MM.1S (cell line): ENCODE results near the gene ASB10.

Source experiments
- DNase-seq: peaks from one replicate; pipeline ENCODE4 v3.0.0-alpha.2; 2015
- H2AFZ ChIP-seq: fragments of 300-600 bp; sonication (generic); 2 replicates; pipeline ENCODE4 v1.6.0; 2016; ENCODE audit warnings: antibody characterized with exemption, low read length
- H3F3A ChIP-seq: fragments of 300-600 bp; sonication (generic); 2 replicates; pipeline ENCODE4 v1.6.1; 2016; ENCODE audit warnings: mild to moderate bottlenecking, antibody characterized with exemption, low read length, moderate library complexity, mixed read lengths; ENCODE audit not compliant: insufficient read depth
- H3K27ac ChIP-seq: fragments of 300-600 bp; sonication (generic); 2 replicates; pipeline ENCODE4 v1.5.1; 2016; ENCODE audit warnings: mild to moderate bottlenecking, low read length
- H3K27me3 ChIP-seq: fragments of 300-600 bp; sonication (generic); replicated peaks from 2 replicates; pipeline ENCODE4 v1.6.0; 2016; ENCODE audit warnings: low read length; ENCODE audit not compliant: insufficient read depth
- H3K36me3 ChIP-seq: fragments of 300-600 bp; sonication (generic); replicated peaks from 2 replicates; pipeline ENCODE4 v1.6.1; 2016; ENCODE audit warnings: mild to moderate bottlenecking, low read length, mixed read lengths; ENCODE audit not compliant: insufficient read depth
- H3K4me1 ChIP-seq: fragments of 300-600 bp; sonication (generic); 2 replicates; pipeline ENCODE4 v1.6.1; 2016; ENCODE audit warnings: low read length, mixed read lengths
- H3K4me2 ChIP-seq: fragments of 300-600 bp; sonication (generic); 2 replicates; pipeline ENCODE4 v1.6.0; 2016; ENCODE audit warnings: low read depth, low read length
- H3K4me3 ChIP-seq: fragments of 300-600 bp; sonication (generic); 2 replicates; pipeline ENCODE4 v1.5.1; 2016; ENCODE audit warnings: low read length, mixed read lengths
- H3K79me2 ChIP-seq: fragments of 300-600 bp; sonication (generic); 2 replicates; pipeline ENCODE4 v1.6.1; 2016; ENCODE audit warnings: mixed run types, low read length, mixed read lengths
- H3K9ac ChIP-seq: fragments of 300-600 bp; sonication (generic); 2 replicates; pipeline ENCODE4 v1.6.1; 2016; ENCODE audit warnings: low read length, mixed read lengths
- H3K9me2 ChIP-seq: fragments of 300-600 bp; sonication (generic); replicated peaks from 2 replicates; pipeline ENCODE4 v1.6.1; 2016; ENCODE audit warnings: mild to moderate bottlenecking, low read length, mixed read lengths; ENCODE audit not compliant: insufficient read depth
- H3K9me3 ChIP-seq: fragments of 300-600 bp; sonication (generic); replicated peaks from 2 replicates; pipeline ENCODE4 v1.6.1; 2016; ENCODE audit warnings: mild to moderate bottlenecking, low read length, mixed read lengths; ENCODE audit not compliant: insufficient read depth
- H4K20me1 ChIP-seq: fragments of 300-600 bp; sonication (generic); 2 replicates; pipeline ENCODE4 v1.6.1; 2016; ENCODE audit warnings: mild to moderate bottlenecking, low read length, moderate library complexity, mixed read lengths; ENCODE audit not compliant: insufficient read depth
- CTCF ChIP-seq: fragments of 300-600 bp; sonication (generic); IDR thresholded peaks from 2 replicates; pipeline ENCODE4 v1.5.1; 2016; ENCODE audit warnings: antibody characterized with exemption, low read length, mixed read lengths
- EZH2 ChIP-seq: fragments of 300-600 bp; sonication (generic); optimal IDR thresholded peaks from 2 replicates; pipeline ENCODE3; 2017; ENCODE audit warnings: low read depth, mild to moderate bottlenecking, antibody characterized with exemption, low read length, mixed read lengths
- EZH2phosphoT487 ChIP-seq: fragments of 300-600 bp; sonication (generic); IDR thresholded peaks from 2 replicates; pipeline ENCODE4 v1.6.1; 2018; ENCODE audit warnings: antibody characterized with exemption, low read length

Gene ASB10

DNA sequence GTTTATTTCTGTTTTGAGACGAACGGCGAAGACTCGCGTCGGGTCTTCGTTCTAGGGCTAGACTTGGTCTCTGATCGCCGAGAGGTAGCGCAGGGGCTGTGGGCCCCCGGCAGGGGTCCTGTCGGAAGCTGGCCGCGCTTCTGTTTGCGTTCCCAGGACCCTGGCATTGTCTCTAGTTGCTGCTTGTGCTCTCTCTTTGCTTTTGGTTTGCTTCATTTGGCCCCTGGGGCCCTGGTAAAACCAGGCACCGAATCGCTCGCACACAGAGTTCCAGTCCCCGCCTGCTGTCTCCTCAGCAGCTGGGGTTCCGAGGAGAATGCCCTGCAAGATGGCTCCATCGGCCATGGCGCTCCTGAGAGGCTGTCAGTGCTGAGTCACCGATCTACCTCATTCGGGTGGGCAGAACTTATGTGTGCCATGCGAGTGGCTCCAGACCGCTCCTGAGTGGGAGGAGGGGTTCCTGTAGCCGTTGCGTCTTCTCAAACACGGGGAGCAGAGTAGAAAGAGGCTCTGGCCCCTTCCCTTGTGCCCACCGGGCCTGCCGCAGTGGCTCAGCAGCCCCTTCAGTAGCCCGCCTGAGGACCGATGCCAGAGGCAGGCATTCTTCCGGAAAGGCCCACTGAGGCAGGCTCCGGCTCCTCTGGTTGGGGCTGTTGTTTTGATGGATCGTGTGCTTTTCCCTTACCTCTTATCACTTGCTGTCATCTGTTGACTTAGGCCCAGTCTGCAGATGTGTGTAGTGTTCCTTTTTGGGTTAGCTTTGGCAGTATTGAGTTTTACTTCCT is 46.1 kb upstream of the ASB10 start:
- Histone ChIP-seq H3K9ac (peak overlapping the region; percentile 87), H3K27me3 (no peaks in the 10 kb centered on the region), H3F3A (no peaks in the 10 kb centered on the region), H3K4me1 (peaks cover 18% of the 10 kb centered on the region), H3K79me2 (peaks cover 39% of the 10 kb centered on the region), H3K9me3 (no peaks in the 10 kb centered on the region), H2AFZ (peak overlapping the region; percentile 98), H4K20me1 (no peaks in the 10 kb centered on the region), H3K36me3 (peaks cover 8% of the 10 kb centered on the region; the same call in 1 of the 2 replicates), H3K4me2 (peak overlapping the region; percentile 81), H3K27ac (peak overlapping the region; percentile 40; the same call in 1 of the 2 replicates), H3K9me2 (no peaks in the 10 kb centered on the region), H3K4me3 (peak overlapping the region; percentile 94)
- DNase-seq: peak; percentile 58
- TF ChIP-seq CTCF (no peak), EZH2 (no peak), EZH2phosphoT487 (no peak)

DNA sequence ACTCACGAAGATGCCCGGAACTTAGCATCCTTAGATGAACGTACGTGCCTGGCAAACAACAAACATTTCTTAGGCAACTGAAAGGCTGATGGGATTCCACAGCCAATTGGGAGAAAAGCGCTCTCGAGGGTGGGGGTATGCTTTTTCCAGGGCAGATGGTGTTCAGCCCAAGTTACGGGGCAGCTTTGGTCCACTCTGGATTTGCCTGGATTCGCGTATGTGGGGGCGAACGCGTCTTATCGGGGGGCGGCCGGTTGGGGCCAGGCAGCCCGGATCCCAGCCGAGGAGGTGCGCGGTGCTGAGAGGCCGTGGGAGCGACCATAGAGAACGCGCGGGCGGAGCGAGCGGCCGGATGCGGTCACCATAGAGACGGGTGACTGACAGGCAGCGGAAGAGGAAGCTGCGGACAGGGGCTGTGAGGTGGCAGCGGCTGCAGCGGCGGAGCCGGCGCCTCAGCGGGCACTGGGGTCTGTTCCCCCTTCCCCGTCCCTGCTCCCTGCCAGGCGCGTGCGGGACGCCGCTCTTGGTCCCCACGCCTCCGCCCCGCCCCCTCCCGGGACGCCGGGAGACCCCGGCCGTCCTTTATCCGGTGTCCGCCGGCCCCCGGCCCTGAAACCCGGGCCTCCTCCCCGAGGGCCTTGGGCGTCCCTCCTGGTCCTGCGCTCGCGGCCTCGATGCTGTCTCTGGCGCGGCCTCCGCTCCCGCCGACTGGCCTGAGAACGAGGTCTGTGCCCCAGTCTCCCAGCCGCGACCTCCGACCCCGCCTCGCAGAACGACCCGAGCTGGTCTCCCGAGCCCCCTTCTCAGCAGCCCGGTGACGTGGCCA is 45.3 kb upstream of the ASB10 start, which contains the start of gene CHPF2:
Gene CHPF2, plus strand, starts transcription at position 393 of the 826 bp plus-strand sequence. CDS start 1,529 bp downstream, outside the sequence.
- Histone ChIP-seq H3K9me2 (no peaks in the 10 kb centered on the region), H3K9ac (peak within 1 kb of the TSS; percentile 87), H3K4me3 (peak within 1 kb of the TSS; percentile 94), H3K4me2 (peak within 1 kb of the TSS; percentile 81), H3F3A (no peaks in the 10 kb centered on the region), H3K27me3 (no peaks in the 10 kb centered on the region), H4K20me1 (no peaks in the 10 kb centered on the region), H2AFZ (peak within 1 kb of the TSS; percentile 98), H3K36me3 (peaks cover 8% of the 10 kb centered on the region; the same call in 1 of the 2 replicates), H3K79me2 (peaks cover 39% of the 10 kb centered on the region), H3K27ac (peak within 1 kb of the TSS; percentile 40; the same call in 1 of the 2 replicates), H3K4me1 (peaks cover 21% of the 10 kb centered on the region), H3K9me3 (no peaks in the 10 kb centered on the region)
- TF ChIP-seq EZH2phosphoT487 (no peak), CTCF (no peak), EZH2 (no peak)
- DNase-seq: peak; percentile 95

GRCh38 chr7:151231080-151231479 is 44.0 kb upstream of the ASB10 start:
- TF ChIP-seq EZH2 (no peak), EZH2phosphoT487 (no peak), CTCF (no peak)
- H3K4me2 ChIP-seq: no peak overlapping the region; the same call in 1 of the 2 replicates
- peaks cover 23% of the 10 kb centered on the region for H3K4me1 ChIP-seq
- H4K20me1 ChIP-seq: no peaks in the 10 kb centered on the region
- H3K27ac ChIP-seq: no peak overlapping the region
- H2AFZ ChIP-seq: peak overlapping the region; percentile 98; the same call in 1 of the 2 replicates
- peaks cover 48% of the 10 kb centered on the region for H3K79me2 ChIP-seq
- no peak overlapping the region for H3K4me3 ChIP-seq
- no peaks in the 10 kb centered on the region for H3K27me3 ChIP-seq
- H3K9me2 ChIP-seq: no peaks in the 10 kb centered on the region
- peaks cover 8% of the 10 kb centered on the region; the same call in 1 of the 2 replicates for H3K36me3 ChIP-seq
- no peaks in the 10 kb centered on the region for H3K9me3 ChIP-seq
- DNase-seq: no peak
- no peak overlapping the region for H3K9ac ChIP-seq
- H3F3A ChIP-seq: no peaks in the 10 kb centered on the region
